ENCODE data around the gene CFB. TPM values are rescaled to one million over a fixed set of nuclear protein-coding genes. Genes with fewer than 3 reads are reported as not detected.

Gene CFB
- total RNA-seq, 4 donors from 2014 or later: 8.1 to 42.6 (median 23.1) TPM

DNA sequence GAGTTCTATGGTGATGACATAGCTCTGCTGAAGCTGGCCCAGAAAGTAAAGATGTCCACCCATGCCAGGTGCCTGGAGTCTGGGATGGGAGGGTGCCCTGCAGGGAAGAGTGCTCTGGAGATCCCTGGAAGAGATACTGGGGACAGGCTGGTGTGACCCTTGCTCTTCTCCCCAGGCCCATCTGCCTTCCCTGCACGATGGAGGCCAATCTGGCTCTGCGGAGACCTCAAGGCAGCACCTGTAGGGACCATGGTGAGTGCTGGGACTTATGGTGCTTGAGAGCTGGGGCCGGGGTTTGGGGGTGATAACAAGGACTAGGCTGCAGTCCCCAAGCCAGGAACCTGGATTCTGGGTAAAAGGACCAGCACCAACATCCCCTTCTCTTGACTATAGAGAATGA is 2.2 kb upstream of the CFB start:
- H3K4me3 ChIP-seq: no peak overlapping the region
- no peaks in the 10 kb centered on the region for H3K27me3 ChIP-seq
- no peak for TF ChIP-seq EP300 (IDR thresholded peaks at IDR 0.05)
- TF ChIP-seq POLR2A (IDR thresholded peaks at IDR 0.05): no peak
- H3K9me3 ChIP-seq: no peaks in the 10 kb centered on the region
- WGBS, 2 donors (ENCODE audit: low coverage in 1 of 2): 83 to 90% methylated on average over 2 of the region's 3 CpGs
- ATAC-seq: no peak
- H3K4me1 ChIP-seq: peaks cover 0 to 23% (median 10%) of the 10 kb centered on the region in 3 donors
- no peaks in the 10 kb centered on the region for H3K36me3 ChIP-seq
- no peak overlapping the region for H3K27ac ChIP-seq

GRCh38 chr6:31945154-31945506 is 765 bp upstream of the CFB start:
- Histone ChIP-seq H3K4me1 (peaks cover 0 to 23% (median 10%) of the 10 kb centered on the region in 3 donors), H3K4me3 (peak overlapping the region in 1 of 2 donors; percentile 32), H3K27me3 (no peaks in the 10 kb centered on the region), H3K36me3 (no peaks in the 10 kb centered on the region), H3K9me3 (no peaks in the 10 kb centered on the region), H3K27ac (peak overlapping the region; percentile 50 to 86 (median 80))
- 22 to 48% methylated on average over 3 to 8 of the region's 9 CpGs for WGBS, 2 donors (ENCODE audit: low coverage in 1 of 2)
- no peak for ATAC-seq
- TF ChIP-seq, protein P1, sequence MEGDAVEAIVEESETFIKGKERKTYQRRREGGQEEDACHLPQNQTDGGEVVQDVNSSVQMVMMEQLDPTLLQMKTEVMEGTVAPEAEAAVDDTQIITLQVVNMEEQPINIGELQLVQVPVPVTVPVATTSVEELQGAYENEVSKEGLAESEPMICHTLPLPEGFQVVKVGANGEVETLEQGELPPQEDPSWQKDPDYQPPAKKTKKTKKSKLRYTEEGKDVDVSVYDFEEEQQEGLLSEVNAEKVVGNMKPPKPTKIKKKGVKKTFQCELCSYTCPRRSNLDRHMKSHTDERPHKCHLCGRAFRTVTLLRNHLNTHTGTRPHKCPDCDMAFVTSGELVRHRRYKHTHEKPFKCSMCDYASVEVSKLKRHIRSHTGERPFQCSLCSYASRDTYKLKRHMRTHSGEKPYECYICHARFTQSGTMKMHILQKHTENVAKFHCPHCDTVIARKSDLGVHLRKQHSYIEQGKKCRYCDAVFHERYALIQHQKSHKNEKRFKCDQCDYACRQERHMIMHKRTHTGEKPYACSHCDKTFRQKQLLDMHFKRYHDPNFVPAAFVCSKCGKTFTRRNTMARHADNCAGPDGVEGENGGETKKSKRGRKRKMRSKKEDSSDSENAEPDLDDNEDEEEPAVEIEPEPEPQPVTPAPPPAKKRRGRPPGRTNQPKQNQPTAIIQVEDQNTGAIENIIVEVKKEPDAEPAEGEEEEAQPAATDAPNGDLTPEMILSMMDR (IDR thresholded peaks at IDR 0.05): no peak
- TF ChIP-seq POLR2A (IDR thresholded peaks at IDR 0.05) (no peak), EP300 (IDR thresholded peaks at IDR 0.05) (no peak)

DNA sequence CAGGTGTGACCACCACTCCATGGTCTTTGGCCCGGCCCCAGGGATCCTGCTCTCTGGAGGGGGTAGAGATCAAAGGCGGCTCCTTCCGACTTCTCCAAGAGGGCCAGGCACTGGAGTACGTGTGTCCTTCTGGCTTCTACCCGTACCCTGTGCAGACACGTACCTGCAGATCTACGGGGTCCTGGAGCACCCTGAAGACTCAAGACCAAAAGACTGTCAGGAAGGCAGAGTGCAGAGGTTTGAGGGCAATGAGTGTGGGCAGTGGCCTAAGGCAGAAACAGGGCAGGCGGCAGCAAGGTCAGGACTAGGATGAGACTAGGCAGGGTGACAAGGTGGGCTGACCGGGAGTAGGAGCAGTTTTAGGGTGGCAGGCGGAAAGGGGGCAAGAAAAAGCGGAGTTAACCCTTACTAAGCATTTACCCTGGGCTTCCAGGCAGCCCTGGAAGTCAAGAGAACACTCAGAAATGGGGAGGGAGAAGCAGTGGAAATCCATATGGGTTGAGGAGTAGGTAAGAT is 533 bp downstream of the CFB start:
- TF ChIP-seq POLR2AphosphoS5 (IDR thresholded peaks at IDR 0.05): no peak
- no peak for TF ChIP-seq EP300 (IDR thresholded peaks at IDR 0.05)
- no peak for TF ChIP-seq POLR2A (IDR thresholded peaks at IDR 0.05)
- TF ChIP-seq, protein P1 (IDR thresholded peaks at IDR 0.05): no peak
- peaks cover 0 to 9% of the 10 kb centered on the region in 2 donors for H3K36me3 ChIP-seq
- peak overlapping the region in 3 of 4 donors; percentile 77 to 86 (median 84) for H3K27ac ChIP-seq
- 0 to 74% methylated on average over 1 to 5 of the region's 11 CpGs for WGBS, 2 donors (ENCODE audit: low coverage in 1 of 2)
- H3K27me3 ChIP-seq: no peaks in the 10 kb centered on the region
- ATAC-seq: no peak
- no peaks in the 10 kb centered on the region for H3K9me3 ChIP-seq
- peaks cover 0 to 23% (median 10%) of the 10 kb centered on the region in 3 donors for H3K4me1 ChIP-seq
- H3K4me3 ChIP-seq: peak overlapping the region in 1 of 2 donors; percentile 32

GRCh38 chr6:31947070-31947675 is 1.3 kb downstream of the CFB start:
- H3K27ac ChIP-seq: no peak overlapping the region
- no peak for ATAC-seq
- H3K27me3 ChIP-seq: no peaks in the 10 kb centered on the region
- peaks cover 0 to 25% (median 10%) of the 10 kb centered on the region in 3 donors for H3K4me1 ChIP-seq
- H3K4me3 ChIP-seq: no peak overlapping the region
- H3K36me3 ChIP-seq: peaks cover 0 to 16% of the 10 kb centered on the region in 2 donors
- TF ChIP-seq, protein P1 (IDR thresholded peaks at IDR 0.05): no peak
- no peak for TF ChIP-seq POLR2A (IDR thresholded peaks at IDR 0.05)
- TF ChIP-seq POLR2AphosphoS5 (IDR thresholded peaks at IDR 0.05): no peak
- TF ChIP-seq EP300 (IDR thresholded peaks at IDR 0.05): no peak
- 72% methylated on average over 10 of the region's 24 CpGs; no CpG with 5 or more reads in 1 of the 2 donors for WGBS, 2 donors (ENCODE audit: low coverage in 1 of 2)
- no peaks in the 10 kb centered on the region for H3K9me3 ChIP-seq

DNA sequence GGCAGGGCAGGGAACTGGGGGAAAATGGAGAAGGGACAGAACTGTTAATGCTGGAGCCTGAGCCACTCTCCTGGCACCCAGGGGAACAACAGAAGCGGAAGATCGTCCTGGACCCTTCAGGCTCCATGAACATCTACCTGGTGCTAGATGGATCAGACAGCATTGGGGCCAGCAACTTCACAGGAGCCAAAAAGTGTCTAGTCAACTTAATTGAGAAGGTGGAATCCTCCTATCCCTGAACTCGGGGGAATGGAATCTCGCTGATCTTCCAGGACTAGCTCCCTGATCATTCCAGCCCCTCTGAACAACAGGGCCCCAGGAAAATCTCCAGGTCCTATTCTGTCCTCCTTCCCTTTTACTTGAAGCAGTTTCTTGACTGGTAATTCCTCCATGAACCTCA is 2.0 kb downstream of the CFB start:
- no peak for ATAC-seq

More for the DNA sequence above, 2.0 kb downstream of the CFB start:
- Histone ChIP-seq H3K9me3 (no peaks in the 10 kb centered on the region), H3K36me3 (peaks cover 0 to 23% of the 10 kb centered on the region in 2 donors), H3K4me1 (peaks cover 0 to 32% (median 10%) of the 10 kb centered on the region in 3 donors), H3K27me3 (no peaks in the 10 kb centered on the region), H3K4me3 (no peak overlapping the region), H3K27ac (peak overlapping the region in 1 of 4 donors; percentile 1)
- TF ChIP-seq POLR2AphosphoS5 (IDR thresholded peaks at IDR 0.05): no peak
- TF ChIP-seq, protein P1 (IDR thresholded peaks at IDR 0.05): no peak
- TF ChIP-seq POLR2A (IDR thresholded peaks at IDR 0.05): no peak
- TF ChIP-seq EP300 (IDR thresholded peaks at IDR 0.05): no peak
- 77 to 85% methylated on average over 4 of the region's 4 CpGs for WGBS, 2 donors (ENCODE audit: low coverage in 1 of 2)

All from gastroesophageal sphincter (tissue), 4 donors.